T-helper 1 cell treated with Interleukin-12 subunit alpha and Interleukin-12 subunit beta and Interleukin-4 antibody, amounts not matched to agents 30 ng/mL and 1 ng/mL, for 36 hours (primary cell): ENCODE measurements around the gene SLC25A47. TPM values are rescaled to one million over a fixed set of nuclear protein-coding genes. Genes with fewer than 3 reads are reported as not detected.
"Not testable (repeated sequence)": the region's sequence is repeated elsewhere in the genome, so short reads cannot be mapped to it uniquely, and the experiment has no call there.

Source experiments
- intact Hi-C: fragments of 100-400 bp; cut with micrococcal nuclease; formaldehyde crosslinking; loops from one replicate; pipeline ENCODE4 v1.15.1; 2024
- total RNA-seq: library from RNA; stranded (reverse); gene quantifications from 2 replicates; pipeline ENCODE4 v1.2.3, GENCODE V29; 2022

Gene SLC25A47
- total RNA-seq, 1 donor from 2014 or later: not detected

DNA sequence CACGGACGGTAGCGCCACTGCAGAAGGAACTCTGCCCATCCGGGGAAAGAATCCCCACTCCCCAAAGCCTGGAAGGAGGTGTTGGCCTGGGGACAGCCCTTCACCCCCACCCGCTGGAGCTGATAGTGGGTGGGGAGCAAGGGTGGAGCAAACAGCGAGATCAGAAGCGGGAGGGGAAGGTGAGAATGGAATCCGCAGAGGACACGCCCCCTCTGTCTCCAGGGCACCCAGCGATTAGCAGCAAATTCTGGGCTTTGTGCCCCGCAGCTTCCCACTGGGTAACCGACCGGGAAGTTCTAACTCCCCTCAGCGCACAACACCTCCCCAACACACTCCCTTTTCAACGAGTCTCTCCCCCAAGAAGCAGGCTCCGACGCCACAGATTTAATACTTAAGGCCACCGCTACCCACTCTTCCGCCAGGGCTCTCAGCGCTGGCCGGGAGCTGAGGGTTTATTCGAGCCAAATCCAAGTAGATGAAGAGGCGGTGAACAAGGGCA, 18.3 kb upstream of the SLC25A47 start:
- intact Hi-C loops: loop anchor here (1.0 kb wide), 1 partner anchor 73 kb away; no protein-coding TSS in a partner anchor

- intact Hi-C loops: loop anchor here (1.0 kb wide), 2 partner anchors 20 to 73 kb away; no protein-coding TSS in a partner anchor
Observed at GRCh38 chr14:100305324-100306100, 17.6 kb upstream of the SLC25A47 start.

GRCh38 chr14:100306101-100306997, 16.8 kb upstream of the SLC25A47 start, which contains the start of gene SLC25A29:
Gene SLC25A29 (minus strand): TSS chr14:100306444. CDS start chr14:100306232, 212 bp downstream.
- intact Hi-C loops: loop anchor here (1.0 kb wide), 1 partner anchor 21 kb away; no protein-coding TSS in a partner anchor

DNA sequence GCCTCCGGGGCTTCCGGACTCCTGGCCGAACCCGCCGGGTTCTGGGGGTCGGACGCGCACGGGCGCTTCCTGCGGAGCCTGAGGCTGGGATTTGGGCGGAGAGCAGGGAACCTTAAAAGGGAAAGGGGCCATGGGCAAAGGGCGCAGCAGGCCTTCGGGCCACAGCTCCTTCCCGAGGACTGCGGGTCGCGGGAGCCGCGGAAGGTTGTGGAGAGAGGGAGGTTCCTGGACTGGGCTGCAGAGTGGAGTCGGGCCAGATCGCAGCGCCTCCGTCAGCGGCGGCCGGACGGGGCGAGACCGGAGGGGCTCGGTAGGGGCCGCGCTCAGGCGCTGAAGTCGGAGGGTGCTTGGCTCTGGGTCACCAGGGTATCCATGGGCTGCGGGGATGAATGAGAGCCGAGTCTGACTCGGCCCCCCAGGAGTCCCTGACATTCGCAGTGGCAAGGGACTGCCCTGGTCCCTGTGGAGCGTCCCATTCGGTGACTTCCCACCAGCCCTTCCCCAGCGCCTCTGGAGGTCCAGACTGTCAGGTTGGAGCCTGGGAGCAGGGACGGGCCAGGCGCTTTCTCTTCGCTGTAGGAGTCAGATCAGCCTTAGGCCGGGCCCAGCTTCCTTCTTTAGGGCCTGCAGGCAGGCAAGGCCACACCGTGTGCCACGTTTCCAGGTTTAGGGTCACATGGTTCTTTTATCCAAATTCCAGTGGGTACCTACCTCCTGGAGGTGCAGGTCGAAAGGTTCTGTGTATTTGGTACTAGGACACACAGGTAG, 16.0 kb upstream of the SLC25A47 start:
- intact Hi-C loops: loop anchor here (1.0 kb wide), 1 partner anchor 22 kb away; no protein-coding TSS in a partner anchor

DNA sequence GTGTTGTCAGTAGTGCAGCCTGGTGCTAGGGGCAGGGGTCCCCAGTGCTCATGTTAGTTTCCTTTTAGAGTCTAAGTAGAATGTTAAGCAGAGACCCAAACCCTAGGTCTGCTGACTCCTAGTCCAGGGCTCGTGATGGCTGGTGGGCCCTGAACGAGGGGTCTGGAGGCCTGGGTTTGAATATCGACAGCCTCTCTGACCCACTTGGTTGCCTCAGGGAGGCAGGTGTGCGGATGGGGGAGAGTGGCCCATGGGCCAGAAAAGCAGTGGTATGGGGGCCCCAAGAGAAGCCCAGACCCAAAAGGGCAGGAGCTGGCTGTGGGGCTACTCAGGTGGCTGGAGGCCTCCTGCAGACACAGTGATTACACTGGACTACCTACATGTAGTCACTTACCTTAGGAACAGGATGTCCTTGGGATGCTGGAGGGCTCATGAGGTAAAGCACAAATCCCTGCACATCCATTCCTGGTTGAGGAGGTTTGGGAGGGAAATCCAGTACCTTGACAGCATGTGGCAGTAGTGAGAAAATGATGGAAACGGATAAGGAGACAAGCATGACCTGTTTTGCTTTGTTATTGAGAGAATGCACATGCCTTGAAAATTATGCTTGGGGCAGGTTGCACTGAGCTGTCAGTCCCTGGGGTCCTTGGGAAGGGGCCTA, 15.2 kb upstream of the SLC25A47 start:
- intact Hi-C loops: no loop called here

- intact Hi-C loops: not testable (repeated sequence)
Observed at GRCh38 chr14:100308427-100308792, 14.7 kb upstream of the SLC25A47 start.

GRCh38 chr14:100309028-100309737, 14.0 kb upstream of the SLC25A47 start:
- intact Hi-C loops: no loop called here

- intact Hi-C loops: not testable (repeated sequence)
Observed at GRCh38 chr14:100312110-100312876, 10.8 kb upstream of the SLC25A47 start.

DNA sequence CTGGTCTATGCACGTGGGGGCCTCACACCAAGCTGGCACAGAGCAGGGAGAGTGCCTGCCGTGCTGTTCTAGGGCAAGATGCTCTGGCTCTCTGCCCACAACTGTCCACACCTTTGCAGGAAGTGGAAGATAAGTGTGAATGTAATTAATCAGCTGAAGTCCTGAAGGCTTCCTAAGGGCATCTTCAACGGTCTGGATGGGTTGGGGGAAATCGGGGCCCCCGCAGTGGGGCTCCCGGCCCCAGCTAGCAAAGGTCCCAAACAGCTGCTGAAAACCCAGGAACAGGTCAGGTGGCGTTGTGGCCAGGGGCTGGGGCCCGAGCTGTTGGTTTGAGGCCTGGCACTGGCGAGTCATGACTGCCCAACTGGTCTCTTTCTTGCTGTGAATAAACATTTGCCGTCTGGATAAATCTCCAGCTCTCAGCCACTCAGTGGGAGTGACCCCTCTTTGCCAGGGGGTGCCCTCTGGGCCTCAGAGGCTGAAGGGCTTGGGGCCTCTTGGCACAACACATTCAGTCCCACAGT, 10.2 kb upstream of the SLC25A47 start:
- intact Hi-C loops: no loop called here

DNA sequence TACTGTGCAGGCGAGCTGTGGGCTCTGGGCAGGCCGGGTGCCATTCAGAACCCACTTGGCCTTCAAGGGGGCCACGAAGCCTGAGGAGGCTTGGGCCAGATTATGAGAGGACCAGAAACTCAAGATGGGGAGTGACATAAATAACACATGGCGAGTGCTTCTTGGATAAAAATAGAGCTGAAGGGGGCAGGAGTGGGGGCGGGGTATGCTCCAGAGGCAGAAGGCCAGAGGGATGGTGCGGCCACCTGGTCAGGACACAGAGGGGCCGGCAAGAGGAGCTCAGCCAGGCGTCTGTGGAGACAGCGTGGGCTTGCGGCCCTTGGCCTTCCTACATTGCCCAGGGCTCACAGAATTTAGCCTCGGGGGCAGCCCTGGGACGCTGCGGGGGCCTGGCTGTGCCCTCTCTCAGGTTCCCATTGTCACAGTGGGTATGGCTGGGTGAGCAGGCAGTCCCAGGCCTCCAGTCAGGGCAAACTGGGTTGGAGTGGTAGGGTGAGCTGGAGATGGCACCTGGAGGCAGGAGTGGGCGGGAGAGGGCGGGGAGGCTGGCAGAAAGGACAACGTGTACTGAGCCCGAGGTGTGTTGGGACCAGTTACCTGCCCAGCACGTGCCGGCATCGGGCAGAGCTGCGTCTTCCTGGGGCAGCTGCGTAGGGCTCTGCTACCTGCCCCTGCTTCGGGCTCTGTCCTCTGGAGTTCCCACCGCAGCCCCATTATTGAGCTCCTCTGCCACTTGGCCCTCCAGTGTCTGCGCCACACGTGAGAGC, 9.5 kb upstream of the SLC25A47 start:
- intact Hi-C loops: no loop called here

- intact Hi-C loops: no loop called here
Observed at GRCh38 chr14:100314724-100315123, 8.4 kb upstream of the SLC25A47 start.

GRCh38 chr14:100317389-100317788, 5.8 kb upstream of the SLC25A47 start:
- intact Hi-C loops: no loop called here

GRCh38 chr14:100317912-100318808, 5.0 kb upstream of the SLC25A47 start:
- intact Hi-C loops: loop anchor here (1.0 kb wide), 1 partner anchor 59 kb away; no protein-coding TSS in a partner anchor

- intact Hi-C loops: no loop called here
Observed at GRCh38 chr14:100320157-100320856, 2.8 kb upstream of the SLC25A47 start.

DNA sequence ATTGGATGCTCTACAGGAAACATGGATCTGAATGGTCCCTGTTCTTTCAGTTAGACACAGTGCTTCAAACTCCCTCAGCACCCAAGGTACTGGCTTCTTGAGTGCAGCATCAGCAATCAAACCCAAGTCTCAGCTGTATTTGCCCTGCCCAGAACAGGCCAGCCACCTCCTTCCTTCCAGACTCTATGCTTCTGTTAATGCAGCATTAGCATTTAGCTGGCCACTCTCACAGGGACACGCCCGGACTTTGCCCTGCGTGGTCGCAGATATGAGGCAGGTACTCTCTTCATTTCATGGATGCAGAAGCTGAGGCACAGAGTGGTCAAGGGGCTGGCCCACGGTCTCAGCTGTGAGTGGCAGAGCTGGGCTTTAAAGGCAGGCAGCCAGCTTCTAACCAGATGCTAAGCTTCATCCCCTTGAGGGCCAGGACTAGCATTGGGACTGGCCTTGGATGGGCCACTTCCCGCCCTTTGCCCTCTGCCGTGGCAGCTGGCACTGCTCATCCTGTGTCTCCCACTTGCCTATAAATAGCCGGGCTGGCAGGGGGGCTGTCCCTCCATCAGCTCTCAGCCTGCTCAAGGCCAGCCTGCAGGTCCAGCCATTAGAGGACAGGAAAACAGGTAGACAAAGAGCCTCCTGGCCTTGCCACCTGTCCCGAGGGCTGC, 1.5 kb upstream of the SLC25A47 start:
- intact Hi-C loops: no loop called here
